Esophagus muscularis mucosa (tissue), 4 donors: ENCODE data around the gene DYNLRB2. TPM values are rescaled to one million over a fixed set of nuclear protein-coding genes. Genes with fewer than 3 reads are reported as not detected.
A peak's percentile ranks its signal among the peaks of the same experiment; 100 is the strongest.

ENCODE experiments used
- DNase-seq: peaks from one replicate; pipeline ENCODE4 v3.0.0-alpha.2; 2017; ENCODE audit errors: extremely low spot score
- H3K27ac ChIP-seq, 4 donors: fragments of 200-600 bp; sonication (generic); replicated peaks in 1 of 4; 1 replicate in 3 of 4; 2 replicates in 1 of 4; pipeline ENCODE4 v1.5.1; 2016 to 2019; ENCODE audit warnings: mild to moderate bottlenecking in 1 of 4
- H3K27me3 ChIP-seq, 4 donors: fragments of 200-600 bp; sonication (generic); one replicate each; pipeline versions ENCODE4 v1.5.1 to v1.6.0; 2016 to 2019
- H3K36me3 ChIP-seq, 4 donors: fragments of 200-600 bp; sonication (generic); one replicate each; pipeline ENCODE4 v1.5.1; 2016 to 2019
- H3K4me1 ChIP-seq, 4 donors: fragments of 200-600 bp; sonication (generic); one replicate each; pipeline ENCODE4 v1.5.1; 2016 to 2019
- H3K4me3 ChIP-seq, 4 donors: fragments of 200-600 bp; sonication (generic); 1 replicate in 2 of 4; 2 replicates in 2 of 4; pipeline ENCODE4 v1.5.1; 2016 to 2019; ENCODE audit warnings: mild to moderate bottlenecking in 4 of 4, moderate library complexity in 1 of 4
- H3K9me3 ChIP-seq, 4 donors: fragments of 200-600 bp; sonication (generic); 1 replicate in 3 of 4; 2 replicates in 1 of 4; pipeline ENCODE4 v1.5.1; 2016 to 2019
- CTCF ChIP-seq, 3 experiments: fragments of 200-600 bp in 2 of 3; fragments of 450-650 bp in 1 of 3; sonication (generic) in 2 of 3; IDR thresholded peaks; one replicate each; pipeline ENCODE4 v1.5.1; 2017 to 2019; ENCODE audit warnings: antibody characterized with exemption in 3 of 3, mild to moderate bottlenecking in 2 of 3, moderate library complexity in 1 of 3
- EP300 ChIP-seq: sonication (generic); formaldehyde crosslinking; IDR thresholded peaks from one replicate; pipeline ENCODE4 v1.6.1; 2017; ENCODE audit warnings: antibody characterized with exemption
- POLR2A ChIP-seq: fragments of 450-650 bp; IDR thresholded peaks from one replicate; pipeline ENCODE4 v1.6.1; 2017; ENCODE audit warnings: antibody characterized with exemption, moderate library complexity, mild to moderate bottlenecking, low read depth
- POLR2AphosphoS5 ChIP-seq, 2 donors: sonication (generic); formaldehyde crosslinking; IDR thresholded peaks; one replicate each; pipeline ENCODE4 v1.6.1; 2017; ENCODE audit warnings: antibody characterized with exemption in 2 of 2
- WGBS: methylation state at CpG from one replicate; pipeline ENCODE4 v1.1.5; 2018; 5-methylcytosine and 5-hydroxymethylcytosine counted together
- intact Hi-C: fragments of 100-400 bp; cut with DNase I; formaldehyde crosslinking; loops from one replicate; pipeline ENCODE4 v1.15.1; 2023
- total RNA-seq, 4 donors: library from RNA; depleted of rRNA; stranded (reverse); fragments of >200 nt; gene quantifications; one replicate each; pipeline versions ENCODE4 v1.1.0 to v1.2.1, GENCODE V29; 2016

DYNLRB2 gene
- total RNA-seq, 4 donors from 2014 or later, result not detected

- 48% methylated on average over 5 of the region's 5 CpGs for WGBS
- no peak for DNase-seq
- intact Hi-C loops, result no loop called here
These were observed 13.5 kb upstream of the DYNLRB2 start for GRCh38 chr16:80527297-80527696.

GRCh38 chr16:80530479-80530878 lies 10.3 kb upstream of the DYNLRB2 start:
- no peak for DNase-seq
- H3K9me3 ChIP-seq, result no peaks in the 10 kb centered on the region
- no peak overlapping the region for H3K4me3 ChIP-seq
- 76% methylated on average over 4 of the region's 4 CpGs for WGBS
- TF ChIP-seq POLR2AphosphoS5 (IDR thresholded peaks at IDR 0.05), result no peak
- TF ChIP-seq CTCF (IDR thresholded peaks at IDR 0.05), result no peak
- no peak for TF ChIP-seq POLR2A
- TF ChIP-seq EP300, result no peak
- peaks cover 0 to 48% (median 1%) of the 10 kb centered on the region in 4 donors for H3K27me3 ChIP-seq
- peaks cover 0 to 7% (median 1%) of the 10 kb centered on the region in 4 donors for H3K4me1 ChIP-seq
- no peak overlapping the region for H3K27ac ChIP-seq
- intact Hi-C loops, result no loop called here
- no peaks in the 10 kb centered on the region for H3K36me3 ChIP-seq

More at GRCh38 chr16:80527297-80527696, 13.5 kb upstream of the DYNLRB2 start:
- no peak overlapping the region for H3K4me3 ChIP-seq
- H3K4me1 ChIP-seq, result peaks cover 0 to 7% (median 1%) of the 10 kb centered on the region in 4 donors
- TF ChIP-seq EP300 (no peak), POLR2AphosphoS5 (IDR thresholded peaks at IDR 0.05) (no peak)
- H3K9me3 ChIP-seq, result no peaks in the 10 kb centered on the region
- peaks cover 0 to 27% (median 0%) of the 10 kb centered on the region in 4 donors for H3K27me3 ChIP-seq
- no peak overlapping the region for H3K27ac ChIP-seq
- no peaks in the 10 kb centered on the region for H3K36me3 ChIP-seq

GRCh38 chr16:80536238-80536637 lies 4.6 kb upstream of the DYNLRB2 start:
- Histone ChIP-seq H3K27me3 (peaks cover 0 to 39% (median 4%) of the 10 kb centered on the region in 4 donors), H3K36me3 (no peaks in the 10 kb centered on the region), H3K4me1 (peaks cover 6 to 11% (median 8%) of the 10 kb centered on the region in 4 donors), H3K27ac (no peak overlapping the region), H3K9me3 (no peaks in the 10 kb centered on the region), H3K4me3 (no peak overlapping the region)
- TF ChIP-seq POLR2A (no peak), POLR2AphosphoS5 (IDR thresholded peaks at IDR 0.05) (no peak), CTCF (IDR thresholded peaks at IDR 0.05) (no peak), EP300 (no peak)
- 70% methylated on average over 2 of the region's 2 CpGs for WGBS
- intact Hi-C loops, result no loop called here
- no peak for DNase-seq

GRCh38 chr16:80541306-80541694 lies 507 bp downstream of the DYNLRB2 start:
- no peak for DNase-seq
- H3K9me3 ChIP-seq, result no peaks in the 10 kb centered on the region
- intact Hi-C loops, result no loop called here
- H3K27ac ChIP-seq, result peak overlapping the region; percentile 49 to 66 (median 57)
- 20% methylated on average over 6 of the region's 6 CpGs for WGBS
- H3K27me3 ChIP-seq, result peaks cover 0 to 10% (median 2%) of the 10 kb centered on the region in 4 donors
- peaks cover 8 to 15% (median 10%) of the 10 kb centered on the region in 4 donors for H3K4me1 ChIP-seq
- H3K36me3 ChIP-seq, result no peaks in the 10 kb centered on the region
- H3K4me3 ChIP-seq, result peak overlapping the region; percentile 58 to 74 (median 66)
- TF ChIP-seq POLR2AphosphoS5 (IDR thresholded peaks at IDR 0.05) (no peak), EP300 (no peak)

GRCh38 chr16:80543162-80543561 lies 2.4 kb downstream of the DYNLRB2 start:
- intact Hi-C loops, result no loop called here
- no peaks in the 10 kb centered on the region for H3K27me3 ChIP-seq
- H3K4me1 ChIP-seq, result peaks cover 8 to 15% (median 10%) of the 10 kb centered on the region in 4 donors
- H3K36me3 ChIP-seq, result no peaks in the 10 kb centered on the region
- no peak overlapping the region for H3K4me3 ChIP-seq
- DNase-seq, result no peak
- 83% methylated on average over 2 of the region's 2 CpGs for WGBS
- TF ChIP-seq POLR2AphosphoS5 (IDR thresholded peaks at IDR 0.05) (no peak), EP300 (no peak), POLR2A (no peak), CTCF (IDR thresholded peaks at IDR 0.05) (no peak)
- no peak overlapping the region for H3K27ac ChIP-seq
- no peaks in the 10 kb centered on the region for H3K9me3 ChIP-seq

GRCh38 chr16:80544326-80544725 lies 3.5 kb downstream of the DYNLRB2 start:
- H3K9me3 ChIP-seq, result no peaks in the 10 kb centered on the region
- no peaks in the 10 kb centered on the region for H3K36me3 ChIP-seq
- TF ChIP-seq POLR2A (no peak), POLR2AphosphoS5 (IDR thresholded peaks at IDR 0.05) (no peak), CTCF (IDR thresholded peaks at IDR 0.05) (no peak), EP300 (no peak)
- intact Hi-C loops, result no loop called here
- no peak for DNase-seq
- H3K27me3 ChIP-seq, result no peaks in the 10 kb centered on the region
- H3K27ac ChIP-seq, result no peak overlapping the region
- peaks cover 8 to 15% (median 10%) of the 10 kb centered on the region in 4 donors for H3K4me1 ChIP-seq
- H3K4me3 ChIP-seq, result no peak overlapping the region
- WGBS, result 83% methylated on average over 6 of the region's 6 CpGs
